GM12872 (cell line): ENCODE data around the gene LRSAM1.

Experiments used
- CTCF ChIP-seq: IDR thresholded peaks from 3 replicates; pipeline ENCODE4 v1.5.1; 2011; ENCODE audit warnings: low read depth, mild to moderate bottlenecking, low read length, moderate library complexity; ENCODE audit not compliant: insufficient read depth

The LRSAM1 gene

GRCh38 chr9:127493592-127494303 lies 42.4 kb downstream of the LRSAM1 start:
- no peak for TF ChIP-seq CTCF

- TF ChIP-seq CTCF, result no peak
Measured at GRCh38 chr9:127494304-127494702, 43.0 kb downstream of the LRSAM1 start.

- no peak for TF ChIP-seq CTCF
Measured at GRCh38 chr9:127495884-127496555, 44.7 kb downstream of the LRSAM1 start.

GRCh38 chr9:127496974-127497373 lies 45.7 kb downstream of the LRSAM1 start:
- TF ChIP-seq CTCF, result no peak

GRCh38 chr9:127497656-127498290 lies 46.5 kb downstream of the LRSAM1 start:
- no peak for TF ChIP-seq CTCF

GRCh38 chr9:127498298-127498697 lies 47.0 kb downstream of the LRSAM1 start:
- TF ChIP-seq CTCF, result no peak

- TF ChIP-seq CTCF, result no peak
Measured at GRCh38 chr9:127500399-127500798, 49.1 kb downstream of the LRSAM1 start.
